Measurements from ENCODE around the gene HS2ST1.

The HS2ST1 gene

GRCh38 chr1:87089070-87089736 lies 174.8 kb downstream of the HS2ST1 start:
- DNase-seq (ENCODE audit: low read depth, low spot score): no peak
- H3K4me3 ChIP-seq (ENCODE audit: low read length): no peak overlapping the region

GRCh38 chr1:87089823-87090222 lies 175.4 kb downstream of the HS2ST1 start:
- Histone ChIP-seq H3K9me3 (ENCODE audit: control insufficient read depth, insufficient read depth, low read length) (no peaks in the 10 kb centered on the region), H3K36me3 (ENCODE audit: control insufficient read depth, insufficient read depth, low read length) (no peaks in the 10 kb centered on the region), H3K4me1 (ENCODE audit: control insufficient read depth, insufficient read depth, low read length) (no peaks in the 10 kb centered on the region; the same call in 1 of the 2 replicates), H3K4me3 (ENCODE audit: low read length) (no peak overlapping the region), H3K27ac (ENCODE audit: low read length) (no peak overlapping the region), H3K27me3 (ENCODE audit: control insufficient read depth, insufficient read depth, low read length) (no peaks in the 10 kb centered on the region)
- no CpG with 5 or more reads among the region's 2 CpGs for WGBS (ENCODE audit: insufficient coverage, insufficient read length)
- DNase-seq (ENCODE audit: low read depth, low spot score): no peak

More at GRCh38 chr1:87089070-87089736, 174.8 kb downstream of the HS2ST1 start:
- Histone ChIP-seq H3K27me3 (ENCODE audit: control insufficient read depth, insufficient read depth, low read length) (no peaks in the 10 kb centered on the region), H3K4me1 (ENCODE audit: control insufficient read depth, insufficient read depth, low read length) (no peaks in the 10 kb centered on the region; the same call in 1 of the 2 replicates), H3K36me3 (ENCODE audit: control insufficient read depth, insufficient read depth, low read length) (no peaks in the 10 kb centered on the region), H3K27ac (ENCODE audit: low read length) (no peak overlapping the region), H3K9me3 (ENCODE audit: control insufficient read depth, insufficient read depth, low read length) (no peaks in the 10 kb centered on the region)
- no CpG with 5 or more reads among the region's 5 CpGs for WGBS (ENCODE audit: insufficient coverage, insufficient read length)

GRCh38 chr1:87091425-87091824 lies 177.0 kb downstream of the HS2ST1 start:
- WGBS (ENCODE audit: insufficient coverage, insufficient read length): no CpG with 5 or more reads among the region's 2 CpGs
- no peak overlapping the region for H3K27ac ChIP-seq (ENCODE audit: low read length)
- no peak for DNase-seq (ENCODE audit: low read depth, low spot score)
- H3K36me3 ChIP-seq (ENCODE audit: control insufficient read depth, insufficient read depth, low read length): no peaks in the 10 kb centered on the region
- H3K27me3 ChIP-seq (ENCODE audit: control insufficient read depth, insufficient read depth, low read length): no peaks in the 10 kb centered on the region
- H3K4me1 ChIP-seq (ENCODE audit: control insufficient read depth, insufficient read depth, low read length): no peaks in the 10 kb centered on the region; the same call in 1 of the 2 replicates
- no peaks in the 10 kb centered on the region for H3K9me3 ChIP-seq (ENCODE audit: control insufficient read depth, insufficient read depth, low read length)
- no peak overlapping the region for H3K4me3 ChIP-seq (ENCODE audit: low read length)

- Histone ChIP-seq H3K9me3 (ENCODE audit: control insufficient read depth, insufficient read depth, low read length) (no peaks in the 10 kb centered on the region), H3K36me3 (ENCODE audit: control insufficient read depth, insufficient read depth, low read length) (no peaks in the 10 kb centered on the region), H3K27me3 (ENCODE audit: control insufficient read depth, insufficient read depth, low read length) (no peaks in the 10 kb centered on the region), H3K4me3 (ENCODE audit: low read length) (no peak overlapping the region), H3K27ac (ENCODE audit: low read length) (no peak overlapping the region), H3K4me1 (ENCODE audit: control insufficient read depth, insufficient read depth, low read length) (no peaks in the 10 kb centered on the region; the same call in 1 of the 2 replicates)
- WGBS (ENCODE audit: insufficient coverage, insufficient read length): no CpG with 5 or more reads among the region's 3 CpGs
- no peak for DNase-seq (ENCODE audit: low read depth, low spot score)
These were observed 178.4 kb downstream of the HS2ST1 start for GRCh38 chr1:87092846-87093245.

GRCh38 chr1:87093286-87093685 lies 178.9 kb downstream of the HS2ST1 start:
- WGBS (ENCODE audit: insufficient coverage, insufficient read length): no CpG with 5 or more reads among the region's 4 CpGs
- Histone ChIP-seq H3K36me3 (ENCODE audit: control insufficient read depth, insufficient read depth, low read length) (no peaks in the 10 kb centered on the region), H3K9me3 (ENCODE audit: control insufficient read depth, insufficient read depth, low read length) (no peaks in the 10 kb centered on the region), H3K4me3 (ENCODE audit: low read length) (no peak overlapping the region), H3K27ac (ENCODE audit: low read length) (no peak overlapping the region), H3K27me3 (ENCODE audit: control insufficient read depth, insufficient read depth, low read length) (no peaks in the 10 kb centered on the region), H3K4me1 (ENCODE audit: control insufficient read depth, insufficient read depth, low read length) (no peaks in the 10 kb centered on the region; the same call in 1 of the 2 replicates)
- DNase-seq (ENCODE audit: low read depth, low spot score): no peak

GRCh38 chr1:87094238-87094637 lies 179.8 kb downstream of the HS2ST1 start:
- Histone ChIP-seq H3K36me3 (ENCODE audit: control insufficient read depth, insufficient read depth, low read length) (no peaks in the 10 kb centered on the region), H3K4me1 (ENCODE audit: control insufficient read depth, insufficient read depth, low read length) (no peaks in the 10 kb centered on the region; the same call in 1 of the 2 replicates), H3K9me3 (ENCODE audit: control insufficient read depth, insufficient read depth, low read length) (no peaks in the 10 kb centered on the region), H3K4me3 (ENCODE audit: low read length) (no peak overlapping the region), H3K27ac (ENCODE audit: low read length) (no peak overlapping the region), H3K27me3 (ENCODE audit: control insufficient read depth, insufficient read depth, low read length) (no peaks in the 10 kb centered on the region)
- WGBS (ENCODE audit: insufficient coverage, insufficient read length): no CpG with 5 or more reads among the region's 2 CpGs
- DNase-seq (ENCODE audit: low read depth, low spot score): no peak

- H3K9me3 ChIP-seq (ENCODE audit: control insufficient read depth, insufficient read depth, low read length): no peaks in the 10 kb centered on the region
- DNase-seq (ENCODE audit: low read depth, low spot score): no peak
- WGBS (ENCODE audit: insufficient coverage, insufficient read length): no CpG with 5 or more reads among the region's 1 CpG
- H3K36me3 ChIP-seq (ENCODE audit: control insufficient read depth, insufficient read depth, low read length): no peaks in the 10 kb centered on the region
- no peak overlapping the region for H3K27ac ChIP-seq (ENCODE audit: low read length)
- no peaks in the 10 kb centered on the region for H3K4me1 ChIP-seq (ENCODE audit: control insufficient read depth, insufficient read depth, low read length)
- no peaks in the 10 kb centered on the region for H3K27me3 ChIP-seq (ENCODE audit: control insufficient read depth, insufficient read depth, low read length)
- H3K4me3 ChIP-seq (ENCODE audit: low read length): no peak overlapping the region
These were observed 185.8 kb downstream of the HS2ST1 start for GRCh38 chr1:87100271-87100670.

GRCh38 chr1:87103074-87103473 lies 188.6 kb downstream of the HS2ST1 start:
- Histone ChIP-seq H3K9me3 (ENCODE audit: control insufficient read depth, insufficient read depth, low read length) (no peaks in the 10 kb centered on the region), H3K36me3 (ENCODE audit: control insufficient read depth, insufficient read depth, low read length) (no peaks in the 10 kb centered on the region), H3K27ac (ENCODE audit: low read length) (no peak overlapping the region), H3K27me3 (ENCODE audit: control insufficient read depth, insufficient read depth, low read length) (no peaks in the 10 kb centered on the region), H3K4me1 (ENCODE audit: control insufficient read depth, insufficient read depth, low read length) (no peaks in the 10 kb centered on the region), H3K4me3 (ENCODE audit: low read length) (no peak overlapping the region)
- no peak for DNase-seq (ENCODE audit: low read depth, low spot score)

GRCh38 chr1:87104140-87104539 lies 189.7 kb downstream of the HS2ST1 start:
- Histone ChIP-seq H3K4me1 (ENCODE audit: control insufficient read depth, insufficient read depth, low read length) (no peaks in the 10 kb centered on the region; the same call in 1 of the 2 replicates), H3K36me3 (ENCODE audit: control insufficient read depth, insufficient read depth, low read length) (no peaks in the 10 kb centered on the region), H3K9me3 (ENCODE audit: control insufficient read depth, insufficient read depth, low read length) (no peaks in the 10 kb centered on the region), H3K27ac (ENCODE audit: low read length) (no peak overlapping the region), H3K27me3 (ENCODE audit: control insufficient read depth, insufficient read depth, low read length) (no peaks in the 10 kb centered on the region), H3K4me3 (ENCODE audit: low read length) (no peak overlapping the region)
- no peak for DNase-seq (ENCODE audit: low read depth, low spot score)
- WGBS (ENCODE audit: insufficient coverage, insufficient read length): no CpG with 5 or more reads among the region's 1 CpG

GRCh38 chr1:87104945-87105344 lies 190.5 kb downstream of the HS2ST1 start:
- Histone ChIP-seq H3K4me1 (ENCODE audit: control insufficient read depth, insufficient read depth, low read length) (no peaks in the 10 kb centered on the region; the same call in 1 of the 2 replicates), H3K4me3 (ENCODE audit: low read length) (no peak overlapping the region), H3K27ac (ENCODE audit: low read length) (no peak overlapping the region), H3K9me3 (ENCODE audit: control insufficient read depth, insufficient read depth, low read length) (no peaks in the 10 kb centered on the region), H3K36me3 (ENCODE audit: control insufficient read depth, insufficient read depth, low read length) (no peaks in the 10 kb centered on the region), H3K27me3 (ENCODE audit: control insufficient read depth, insufficient read depth, low read length) (no peaks in the 10 kb centered on the region)
- no peak for DNase-seq (ENCODE audit: low read depth, low spot score)

GRCh38 chr1:87106144-87106543 lies 191.7 kb downstream of the HS2ST1 start:
- no peaks in the 10 kb centered on the region for H3K36me3 ChIP-seq (ENCODE audit: control insufficient read depth, insufficient read depth, low read length)
- DNase-seq (ENCODE audit: low read depth, low spot score): no peak
- H3K4me3 ChIP-seq (ENCODE audit: low read length): no peak overlapping the region
- H3K27ac ChIP-seq (ENCODE audit: low read length): no peak overlapping the region
- H3K27me3 ChIP-seq (ENCODE audit: control insufficient read depth, insufficient read depth, low read length): no peaks in the 10 kb centered on the region
- H3K4me1 ChIP-seq (ENCODE audit: control insufficient read depth, insufficient read depth, low read length): no peaks in the 10 kb centered on the region; the same call in 1 of the 2 replicates
- no peaks in the 10 kb centered on the region for H3K9me3 ChIP-seq (ENCODE audit: control insufficient read depth, insufficient read depth, low read length)
